Activated CD4-positive, alpha-beta T cell treated with anti-CD3 and anti-CD28 coated beads for 1 hour (primary cell): Measurements from ENCODE around the gene ERC2.

Experiments
- DNase-seq: peaks from one replicate; pipeline ENCODE4 v3.0.0-alpha.2; 2020

ERC2 gene

GRCh38 chr3:55650011-55650410 is 818.3 kb downstream of the ERC2 start:
- no peak for DNase-seq

- no peak for DNase-seq
Observed at GRCh38 chr3:55649554-55649953, 818.7 kb downstream of the ERC2 start.

GRCh38 chr3:55648591-55649318 is 819.5 kb downstream of the ERC2 start:
- DNase-seq, result no peak

GRCh38 chr3:55647670-55648069 is 820.6 kb downstream of the ERC2 start:
- DNase-seq, result no peak

- DNase-seq, result no peak
Observed at GRCh38 chr3:55647063-55647462, 821.2 kb downstream of the ERC2 start.

- DNase-seq, result no peak
Observed at GRCh38 chr3:55646121-55646520, 822.1 kb downstream of the ERC2 start.

GRCh38 chr3:55645422-55645821 is 822.8 kb downstream of the ERC2 start:
- no peak for DNase-seq

- DNase-seq, result no peak
Observed at GRCh38 chr3:55643283-55643682, 825.0 kb downstream of the ERC2 start.

GRCh38 chr3:55641964-55642363 is 826.3 kb downstream of the ERC2 start:
- DNase-seq, result no peak

- no peak for DNase-seq
Observed at GRCh38 chr3:55639896-55640765, 828.1 kb downstream of the ERC2 start.

GRCh38 chr3:55639143-55639542 is 829.1 kb downstream of the ERC2 start:
- no peak for DNase-seq

GRCh38 chr3:55637906-55638638 is 830.2 kb downstream of the ERC2 start:
- DNase-seq, result no peak

GRCh38 chr3:55636300-55637195 is 831.7 kb downstream of the ERC2 start:
- DNase-seq, result no peak

GRCh38 chr3:55634345-55634744 is 833.9 kb downstream of the ERC2 start:
- DNase-seq, result no peak

- no peak for DNase-seq
Observed at GRCh38 chr3:55633333-55633732, 834.9 kb downstream of the ERC2 start.

- DNase-seq, result no peak
Observed at GRCh38 chr3:55631766-55632331, 836.4 kb downstream of the ERC2 start.

GRCh38 chr3:55630921-55631299 is 837.4 kb downstream of the ERC2 start:
- DNase-seq, result no peak

- DNase-seq, result no peak
Observed at GRCh38 chr3:55630280-55630920, 837.9 kb downstream of the ERC2 start.

GRCh38 chr3:55629432-55629831 is 838.8 kb downstream of the ERC2 start:
- DNase-seq, result no peak

- no peak for DNase-seq
Observed at GRCh38 chr3:55626279-55626665, 842.0 kb downstream of the ERC2 start.

- no peak for DNase-seq
Observed at GRCh38 chr3:55624238-55624637, 844.0 kb downstream of the ERC2 start.

GRCh38 chr3:55623786-55624185 is 844.5 kb downstream of the ERC2 start:
- no peak for DNase-seq
